HepG2 (cell line): ENCODE results near the gene RIT2. TPM values are rescaled to one million over a fixed set of nuclear protein-coding genes. Genes with fewer than 3 reads are reported as not detected.

Source experiments
- ATAC-seq: fragments of 200-7000 bp; cut with Tn5 transposase; 3 replicates; pipeline ENCODE4 v1.9.1; 2020; ENCODE audit warnings: mild to moderate bottlenecking, moderate library complexity
- BruUV-seq: library from RNA; stranded (reverse); fragments of 400-500 nt; replicated peaks from 2 replicates; lab custom pipeline; 2021; lab: Mats Ljungman, UMichigan
- CTCF ChIA-PET: fragments of 300-600 bp; formaldehyde crosslinking; extraction: SDS; loops from one replicate; lab custom pipeline; 2021; ENCODE audit warnings: low total read pairs, inconsistent platforms, low intra/inter-chr PET ratio; lab: Yijun Ruan, JAX
- POLR2A ChIA-PET: fragments of 350-600 bp; sonication (Branson Sonifier 250); formaldehyde crosslinking; loops from one replicate; lab custom pipeline; 2020; ENCODE audit warnings: antibody characterized with exemption, inconsistent platforms; lab: Yijun Ruan, JAX
- DNase-seq: peaks from one replicate; pipeline ENCODE4 v3.0.0-alpha.2; 2015; ENCODE audit warnings: low spot score
- FAIRE-seq: peaks from 3 replicates; lab custom pipeline; 2011; peaks lifted over from hg19 to GRCh38; lab: Jason Lieb, UNC
- H2AFZ ChIP-seq: one replicate; pipeline ENCODE4 v1.6.1; 2011; ENCODE audit warnings: low read length, inconsistent platforms
- H3K27ac ChIP-seq: fragments of 300-600 bp; 3 replicates; pipeline ENCODE4 v1.8.0; 2011; ENCODE audit warnings: mixed run types, mild to moderate bottlenecking, mixed read lengths, low read length, inconsistent platforms; ENCODE audit not compliant: insufficient read depth; ENCODE audit errors: extremely low read length
- H3K27me3 ChIP-seq, 2 experiments: fragments of 200-600 bp in 1 of 2; 2 replicates in 1 of 2; 3 replicates in 1 of 2; pipeline versions ENCODE4 v1.6.0 to v1.8.0; 2011; ENCODE audit warnings: low read length in 2 of 2, mild to moderate bottlenecking in 2 of 2, moderate library complexity in 2 of 2, inconsistent platforms in 1 of 2; ENCODE audit not compliant: insufficient read depth in 2 of 2, control insufficient read depth in 1 of 2
- H3K36me3 ChIP-seq, 2 experiments: fragments of 200-600 bp in 1 of 2; replicated peaks in 1 of 2; 2 replicates in 1 of 2; 3 replicates in 1 of 2; pipeline versions ENCODE4 v1.5.1 to v1.8.0; 2011; ENCODE audit warnings: low read length in 2 of 2, inconsistent platforms in 1 of 2; ENCODE audit not compliant: insufficient read depth in 2 of 2, control insufficient read depth in 1 of 2
- H3K4me1 ChIP-seq: 2 replicates; pipeline ENCODE4 v1.5.1; 2012; ENCODE audit warnings: low read length, inconsistent platforms; ENCODE audit not compliant: insufficient read depth
- H3K4me2 ChIP-seq: 2 replicates; pipeline ENCODE4 v1.6.0; 2011; ENCODE audit warnings: low read depth, low read length, inconsistent platforms
- H3K4me3 ChIP-seq, 3 experiments: fragments of 200-600 bp in 1 of 3; sonication (generic), shearing (Covaris generic) in 1 of 3; replicated peaks in 1 of 3; 2 replicates each; pipeline ENCODE4 v1.5.1; 2011 to 2016; ENCODE audit warnings: low read length in 3 of 3, inconsistent platforms in 2 of 3, low read depth in 2 of 3, mild to moderate bottlenecking in 2 of 3, control low read depth in 1 of 3, mixed read lengths in 1 of 3; ENCODE audit not compliant: insufficient read depth in 1 of 3
- H3K79me2 ChIP-seq: one replicate; pipeline ENCODE4 v1.6.1; 2011; ENCODE audit warnings: low read length, inconsistent platforms; ENCODE audit not compliant: insufficient read depth
- H3K9ac ChIP-seq: 2 replicates; pipeline ENCODE4 v1.6.0; 2011; ENCODE audit warnings: mild to moderate bottlenecking, low read depth, low read length, inconsistent platforms; ENCODE audit not compliant: insufficient read depth
- H3K9me3 ChIP-seq: 2 replicates; pipeline ENCODE4 v1.5.1; 2012; ENCODE audit warnings: mild to moderate bottlenecking, low read length
- H4K20me1 ChIP-seq: 2 replicates; pipeline ENCODE4 v1.6.0; 2011; ENCODE audit warnings: inconsistent platforms, mild to moderate bottlenecking, low read length, moderate library complexity; ENCODE audit not compliant: insufficient read depth
- GTF3A ChIP-seq: sonication (generic); formaldehyde crosslinking; conservative IDR thresholded peaks from 2 replicates; pipeline ENCODE4 v1.4.0; 2020; ENCODE audit warnings: mild to moderate bottlenecking, missing genetic modification reagents
- JARID2 ChIP-seq: sonication (generic); formaldehyde crosslinking; IDR thresholded peaks from 2 replicates; pipeline ENCODE4 v1.8.1; 2023; ENCODE audit warnings: missing genetic modification reagents, inconsistent platforms; ENCODE audit not compliant: insufficient replicate concordance
- KDM4B ChIP-seq: sonication (generic); formaldehyde crosslinking; IDR thresholded peaks from 2 replicates; pipeline ENCODE4 v1.4.0; 2020; ENCODE audit warnings: missing genetic modification reagents
- MTF2 ChIP-seq: sonication (generic); formaldehyde crosslinking; IDR thresholded peaks from 2 replicates; pipeline ENCODE4 v1.5.0; 2020; ENCODE audit warnings: missing genetic modification reagents, borderline replicate concordance
- NR1H2 ChIP-seq: sonication (generic); formaldehyde crosslinking; IDR thresholded peaks from 2 replicates; pipeline ENCODE4 v1.8.1; 2022; ENCODE audit warnings: low read depth, missing genetic modification reagents, borderline replicate concordance
- ZKSCAN8 ChIP-seq: IDR thresholded peaks from 2 replicates; pipeline ENCODE4 v1.6.1; 2016; ENCODE audit warnings: borderline replicate concordance, missing genetic modification reagents, missing compliant biosample characterization
- in situ Hi-C: cut with HindIII; loops from 2 replicates; pipeline ENCODE4 v1.10.0; 2017; ENCODE audit warnings: low pct_unique_long_range_greater_than_20kb; ENCODE audit not compliant: extremely low pct_ligation_motif_present
- intact Hi-C: fragments of 100-400 bp; cut with micrococcal nuclease; formaldehyde crosslinking; loops from one replicate; pipeline ENCODE4 v1.10.0; 2022; ENCODE audit not compliant: unreplicated experiment
- polyA plus RNA-seq, 8 experiments: library from polyadenylated mRNA; depleted of rRNA in 3 of 8; stranded (reverse) in 7 of 8; unstranded in 1 of 8; fragments of >200 nt; fragmentation: Illumina TruSeq in 4 of 8; extraction: Trizol in 4 of 8; gene quantifications; 2 replicates each; pipeline versions ENCODE4 v1.2.1 to v1.2.3, GENCODE V29; 2011 to 2016; ENCODE audit warnings: low read depth in 4 of 8, missing spikeins in 1 of 8, mixed read lengths in 1 of 8; ENCODE audit not compliant: insufficient read depth in 1 of 8
- total RNA-seq, 5 experiments: library from RNA; depleted of rRNA; stranded (reverse); fragments of >200 nt; fragmentation: Illumina TruSeq; extraction: Trizol; gene quantifications; 2 replicates each; pipeline ENCODE4 v1.2.3, GENCODE V29; 2016; ENCODE audit warnings: low read depth in 1 of 5
- TF ChIP-seq, protein P1 (sequence below): IDR thresholded peaks from 2 replicates; pipeline ENCODE4 v1.6.1; 2016; ENCODE audit warnings: control low read depth
- TF ChIP-seq, protein P2 (sequence below): sonication (generic); formaldehyde crosslinking; IDR thresholded peaks from 2 replicates; pipeline ENCODE4 v1.4.0; 2020; ENCODE audit warnings: mild to moderate bottlenecking, missing genetic modification reagents, borderline replicate concordance
- TF ChIP-seq, protein P3 (sequence below), 2 experiments: IDR thresholded peaks; 2 replicates each; pipeline ENCODE4 v1.6.1; 2011 to 2012; ENCODE audit warnings: low read length in 2 of 2, borderline replicate concordance in 1 of 2, low read depth in 1 of 2, mild to moderate bottlenecking in 1 of 2, moderate library complexity in 1 of 2
- TF ChIP-seq, protein P4 (sequence below): sonication (generic); formaldehyde crosslinking; IDR thresholded peaks from 2 replicates; pipeline ENCODE4 v1.5.1; 2020; ENCODE audit warnings: missing genetic modification reagents, mild to moderate bottlenecking, borderline replicate concordance
- TF ChIP-seq, protein P5 (sequence below): sonication (generic); formaldehyde crosslinking; conservative IDR thresholded peaks from 2 replicates; pipeline ENCODE4 v1.8.0; 2022; ENCODE audit warnings: missing genetic modification reagents
- TF ChIP-seq, protein P6 (sequence below): sonication (generic); formaldehyde crosslinking; IDR thresholded peaks from 2 replicates; pipeline ENCODE4 v1.4.0; 2020; ENCODE audit warnings: missing genetic modification reagents

The RIT2 gene
- total and polyA plus RNA-seq, 2 of the 13 experiments (the other 11 are each of a cell fraction or from before 2014, with no cell fraction given), result not detected

DNA sequence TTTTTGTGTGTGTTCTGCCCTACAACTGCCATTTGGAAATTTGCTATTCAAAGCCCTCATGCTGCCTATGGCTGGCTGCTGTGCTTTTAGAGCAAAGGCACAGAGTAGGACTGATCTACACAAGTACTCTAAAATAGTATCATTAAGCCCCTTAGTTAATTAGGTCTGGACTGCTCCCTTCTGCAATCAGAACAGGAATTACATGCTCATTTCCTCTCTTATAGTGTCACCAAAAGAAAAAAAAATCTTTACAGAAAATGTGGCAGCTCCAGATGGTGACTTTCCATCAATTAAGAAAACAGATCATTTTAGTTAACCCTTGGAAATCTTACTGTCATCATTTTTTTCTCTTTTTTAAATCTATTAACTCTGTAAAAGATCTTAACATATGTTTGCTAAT, 337.5 kb downstream of the RIT2 start:
- Histone ChIP-seq H3K4me1 (no peaks in the 10 kb centered on the region), H3K4me3 (no peak overlapping the region), H2AFZ (no peak overlapping the region), H3K79me2 (no peaks in the 10 kb centered on the region), H3K9me3 (no peaks in the 10 kb centered on the region), H3K27ac (no peak overlapping the region), H3K27me3 (no peaks in the 10 kb centered on the region), H3K4me2 (no peak overlapping the region), H4K20me1 (no peaks in the 10 kb centered on the region), H3K9ac (no peak overlapping the region), H3K36me3 (no peaks in the 10 kb centered on the region)
- ATAC-seq (no peak), DNase-seq (no peak), FAIRE-seq (no peak)
- intact Hi-C loops (no loop called here), in situ Hi-C loops (no loop called here)
- POLR2A ChIA-PET, result no interaction called here
- CTCF ChIA-PET, result no interaction called here
- BruUV-seq, result no TSS peak
- TF ChIP-seq, protein P1, sequence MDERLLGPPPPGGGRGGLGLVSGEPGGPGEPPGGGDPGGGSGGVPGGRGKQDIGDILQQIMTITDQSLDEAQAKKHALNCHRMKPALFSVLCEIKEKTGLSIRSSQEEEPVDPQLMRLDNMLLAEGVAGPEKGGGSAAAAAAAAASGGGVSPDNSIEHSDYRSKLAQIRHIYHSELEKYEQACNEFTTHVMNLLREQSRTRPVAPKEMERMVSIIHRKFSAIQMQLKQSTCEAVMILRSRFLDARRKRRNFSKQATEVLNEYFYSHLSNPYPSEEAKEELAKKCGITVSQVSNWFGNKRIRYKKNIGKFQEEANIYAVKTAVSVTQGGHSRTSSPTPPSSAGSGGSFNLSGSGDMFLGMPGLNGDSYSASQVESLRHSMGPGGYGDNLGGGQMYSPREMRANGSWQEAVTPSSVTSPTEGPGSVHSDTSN (CRISPR knock-in tag), result no peak
- TF ChIP-seq GTF3A (CRISPR knock-in tag) (no peak), ZKSCAN8 (no peak), KDM4B (CRISPR knock-in tag) (no peak), JARID2 (no peak), MTF2 (no peak), NR1H2 (CRISPR knock-in tag) (no peak)
- TF ChIP-seq, protein P2, sequence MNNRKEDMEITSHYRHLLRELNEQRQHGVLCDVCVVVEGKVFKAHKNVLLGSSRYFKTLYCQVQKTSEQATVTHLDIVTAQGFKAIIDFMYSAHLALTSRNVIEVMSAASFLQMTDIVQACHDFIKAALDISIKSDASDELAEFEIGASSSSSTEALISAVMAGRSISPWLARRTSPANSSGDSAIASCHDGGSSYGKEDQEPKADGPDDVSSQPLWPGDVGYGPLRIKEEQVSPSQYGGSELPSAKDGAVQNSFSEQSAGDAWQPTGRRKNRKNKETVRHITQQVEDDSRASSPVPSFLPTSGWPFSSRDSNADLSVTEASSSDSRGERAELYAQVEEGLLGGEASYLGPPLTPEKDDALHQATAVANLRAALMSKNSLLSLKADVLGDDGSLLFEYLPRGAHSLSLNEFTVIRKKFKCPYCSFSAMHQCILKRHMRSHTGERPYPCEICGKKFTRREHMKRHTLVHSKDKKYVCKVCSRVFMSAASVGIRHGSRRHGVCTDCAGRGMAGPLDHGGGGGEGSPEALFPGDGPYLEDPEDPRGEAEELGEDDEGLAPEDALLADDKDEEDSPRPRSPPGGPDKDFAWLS (CRISPR knock-in tag), result no peak
- TF ChIP-seq, protein P3, sequence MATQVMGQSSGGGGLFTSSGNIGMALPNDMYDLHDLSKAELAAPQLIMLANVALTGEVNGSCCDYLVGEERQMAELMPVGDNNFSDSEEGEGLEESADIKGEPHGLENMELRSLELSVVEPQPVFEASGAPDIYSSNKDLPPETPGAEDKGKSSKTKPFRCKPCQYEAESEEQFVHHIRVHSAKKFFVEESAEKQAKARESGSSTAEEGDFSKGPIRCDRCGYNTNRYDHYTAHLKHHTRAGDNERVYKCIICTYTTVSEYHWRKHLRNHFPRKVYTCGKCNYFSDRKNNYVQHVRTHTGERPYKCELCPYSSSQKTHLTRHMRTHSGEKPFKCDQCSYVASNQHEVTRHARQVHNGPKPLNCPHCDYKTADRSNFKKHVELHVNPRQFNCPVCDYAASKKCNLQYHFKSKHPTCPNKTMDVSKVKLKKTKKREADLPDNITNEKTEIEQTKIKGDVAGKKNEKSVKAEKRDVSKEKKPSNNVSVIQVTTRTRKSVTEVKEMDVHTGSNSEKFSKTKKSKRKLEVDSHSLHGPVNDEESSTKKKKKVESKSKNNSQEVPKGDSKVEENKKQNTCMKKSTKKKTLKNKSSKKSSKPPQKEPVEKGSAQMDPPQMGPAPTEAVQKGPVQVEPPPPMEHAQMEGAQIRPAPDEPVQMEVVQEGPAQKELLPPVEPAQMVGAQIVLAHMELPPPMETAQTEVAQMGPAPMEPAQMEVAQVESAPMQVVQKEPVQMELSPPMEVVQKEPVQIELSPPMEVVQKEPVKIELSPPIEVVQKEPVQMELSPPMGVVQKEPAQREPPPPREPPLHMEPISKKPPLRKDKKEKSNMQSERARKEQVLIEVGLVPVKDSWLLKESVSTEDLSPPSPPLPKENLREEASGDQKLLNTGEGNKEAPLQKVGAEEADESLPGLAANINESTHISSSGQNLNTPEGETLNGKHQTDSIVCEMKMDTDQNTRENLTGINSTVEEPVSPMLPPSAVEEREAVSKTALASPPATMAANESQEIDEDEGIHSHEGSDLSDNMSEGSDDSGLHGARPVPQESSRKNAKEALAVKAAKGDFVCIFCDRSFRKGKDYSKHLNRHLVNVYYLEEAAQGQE (IDR thresholded peaks at IDR 0.05; ENCODE audit: borderline replicate concordance in 1 of 2, low read depth in 1 of 2, low read length in 2 of 2), result no peak
- TF ChIP-seq, protein P4, sequence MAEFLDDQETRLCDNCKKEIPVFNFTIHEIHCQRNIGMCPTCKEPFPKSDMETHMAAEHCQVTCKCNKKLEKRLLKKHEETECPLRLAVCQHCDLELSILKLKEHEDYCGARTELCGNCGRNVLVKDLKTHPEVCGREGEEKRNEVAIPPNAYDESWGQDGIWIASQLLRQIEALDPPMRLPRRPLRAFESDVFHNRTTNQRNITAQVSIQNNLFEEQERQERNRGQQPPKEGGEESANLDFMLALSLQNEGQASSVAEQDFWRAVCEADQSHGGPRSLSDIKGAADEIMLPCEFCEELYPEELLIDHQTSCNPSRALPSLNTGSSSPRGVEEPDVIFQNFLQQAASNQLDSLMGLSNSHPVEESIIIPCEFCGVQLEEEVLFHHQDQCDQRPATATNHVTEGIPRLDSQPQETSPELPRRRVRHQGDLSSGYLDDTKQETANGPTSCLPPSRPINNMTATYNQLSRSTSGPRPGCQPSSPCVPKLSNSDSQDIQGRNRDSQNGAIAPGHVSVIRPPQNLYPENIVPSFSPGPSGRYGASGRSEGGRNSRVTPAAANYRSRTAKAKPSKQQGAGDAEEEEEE (CRISPR knock-in tag), result no peak
- TF ChIP-seq, protein P5, sequence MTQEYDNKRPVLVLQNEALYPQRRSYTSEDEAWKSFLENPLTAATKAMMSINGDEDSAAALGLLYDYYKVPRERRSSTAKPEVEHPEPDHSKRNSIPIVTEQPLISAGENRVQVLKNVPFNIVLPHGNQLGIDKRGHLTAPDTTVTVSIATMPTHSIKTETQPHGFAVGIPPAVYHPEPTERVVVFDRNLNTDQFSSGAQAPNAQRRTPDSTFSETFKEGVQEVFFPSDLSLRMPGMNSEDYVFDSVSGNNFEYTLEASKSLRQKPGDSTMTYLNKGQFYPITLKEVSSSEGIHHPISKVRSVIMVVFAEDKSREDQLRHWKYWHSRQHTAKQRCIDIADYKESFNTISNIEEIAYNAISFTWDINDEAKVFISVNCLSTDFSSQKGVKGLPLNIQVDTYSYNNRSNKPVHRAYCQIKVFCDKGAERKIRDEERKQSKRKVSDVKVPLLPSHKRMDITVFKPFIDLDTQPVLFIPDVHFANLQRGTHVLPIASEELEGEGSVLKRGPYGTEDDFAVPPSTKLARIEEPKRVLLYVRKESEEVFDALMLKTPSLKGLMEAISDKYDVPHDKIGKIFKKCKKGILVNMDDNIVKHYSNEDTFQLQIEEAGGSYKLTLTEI (CRISPR knock-in tag), result no peak
- TF ChIP-seq, protein P6, sequence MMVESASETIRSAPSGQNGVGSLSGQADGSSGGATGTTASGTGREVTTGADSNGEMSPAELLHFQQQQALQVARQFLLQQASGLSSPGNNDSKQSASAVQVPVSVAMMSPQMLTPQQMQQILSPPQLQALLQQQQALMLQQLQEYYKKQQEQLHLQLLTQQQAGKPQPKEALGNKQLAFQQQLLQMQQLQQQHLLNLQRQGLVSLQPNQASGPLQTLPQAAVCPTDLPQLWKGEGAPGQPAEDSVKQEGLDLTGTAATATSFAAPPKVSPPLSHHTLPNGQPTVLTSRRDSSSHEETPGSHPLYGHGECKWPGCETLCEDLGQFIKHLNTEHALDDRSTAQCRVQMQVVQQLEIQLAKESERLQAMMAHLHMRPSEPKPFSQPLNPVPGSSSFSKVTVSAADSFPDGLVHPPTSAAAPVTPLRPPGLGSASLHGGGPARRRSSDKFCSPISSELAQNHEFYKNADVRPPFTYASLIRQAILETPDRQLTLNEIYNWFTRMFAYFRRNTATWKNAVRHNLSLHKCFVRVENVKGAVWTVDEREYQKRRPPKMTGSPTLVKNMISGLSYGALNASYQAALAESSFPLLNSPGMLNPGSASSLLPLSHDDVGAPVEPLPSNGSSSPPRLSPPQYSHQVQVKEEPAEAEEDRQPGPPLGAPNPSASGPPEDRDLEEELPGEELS (CRISPR knock-in tag), result no peak
